Measurements from ENCODE around the gene EN2.

Gene EN2

GRCh38 chr7:155510975-155511701 lies 53.2 kb downstream of the EN2 start:
- no peak for DNase-seq

GRCh38 chr7:155511702-155511996 lies 53.7 kb downstream of the EN2 start:
- no peak for DNase-seq

- DNase-seq: no peak
Measured at GRCh38 chr7:155512246-155512887, 54.4 kb downstream of the EN2 start.

GRCh38 chr7:155513543-155514285 lies 55.8 kb downstream of the EN2 start:
- no peak for DNase-seq

- no peak for DNase-seq
Measured at GRCh38 chr7:155514296-155514695, 56.4 kb downstream of the EN2 start.

Measured in left hindlimb (tissue), 1 donor.